M059J (cell line): ENCODE data around the gene DCLRE1C. TPM values are rescaled to one million over a fixed set of nuclear protein-coding genes. Genes with fewer than 3 reads are reported as not detected.
A peak's percentile ranks its signal among the peaks of the same experiment; 100 is the strongest.
"Not testable (repeated sequence)": the region's sequence is repeated elsewhere in the genome, so short reads cannot be mapped to it uniquely, and the experiment has no call there.

ENCODE experiments used
- DNase-seq: peaks from one replicate; pipeline ENCODE4 v3.0.0-alpha.2; 2012; ENCODE audit warnings: low read depth
- total RNA-seq: library from RNA; depleted of rRNA; stranded (reverse); fragments of >200 nt; shearing (Covaris generic); gene quantifications from 2 replicates; pipeline ENCODE4 v1.2.3, GENCODE V29; 2014; rRNA removed

DCLRE1C gene
- total RNA-seq: 6.3 and 9.7 TPM in 2 replicates

DNA sequence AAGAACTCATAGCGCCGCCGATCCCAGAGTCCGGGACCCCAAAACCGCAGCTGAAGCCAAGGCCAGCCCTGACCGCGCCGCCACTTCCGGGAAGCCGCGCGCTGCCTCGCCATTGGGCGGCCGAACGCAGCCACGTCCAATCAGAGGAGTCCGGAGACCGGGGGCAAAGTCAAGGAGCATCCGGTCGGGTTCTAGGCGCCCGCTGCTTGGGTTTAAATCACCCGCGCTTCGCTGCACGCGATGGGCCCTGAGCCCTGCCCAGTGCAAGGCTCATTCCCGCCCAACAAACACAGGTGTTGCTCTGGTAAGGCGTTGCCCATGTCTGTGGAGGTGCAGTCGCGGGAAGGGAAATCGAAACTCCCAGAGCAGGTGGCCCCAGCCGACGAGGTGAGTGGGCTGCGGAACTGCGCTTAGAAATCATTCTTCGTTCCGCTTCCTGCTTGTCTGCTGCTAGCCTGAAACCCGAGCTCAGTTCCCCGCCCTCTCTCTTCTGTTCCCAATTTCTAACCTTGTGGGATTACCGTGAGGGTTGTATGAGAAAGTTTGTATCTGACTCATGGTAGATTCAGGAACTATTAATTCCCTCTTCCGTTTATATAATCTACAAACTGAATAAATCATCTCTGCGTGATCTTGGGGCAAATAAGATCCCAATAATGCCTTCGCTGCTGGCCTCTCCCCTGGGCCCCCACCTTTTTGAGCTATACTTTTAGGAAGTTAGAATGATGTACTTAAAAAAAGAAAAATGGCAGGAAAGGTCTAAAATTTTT lies at the start of gene DCLRE1C:
TSS of gene DCLRE1C (minus strand) at position 96 of the 770 bp plus-strand sequence. CDS start at position 10, 86 bp downstream.
- DNase-seq: peak; percentile 86

DNA sequence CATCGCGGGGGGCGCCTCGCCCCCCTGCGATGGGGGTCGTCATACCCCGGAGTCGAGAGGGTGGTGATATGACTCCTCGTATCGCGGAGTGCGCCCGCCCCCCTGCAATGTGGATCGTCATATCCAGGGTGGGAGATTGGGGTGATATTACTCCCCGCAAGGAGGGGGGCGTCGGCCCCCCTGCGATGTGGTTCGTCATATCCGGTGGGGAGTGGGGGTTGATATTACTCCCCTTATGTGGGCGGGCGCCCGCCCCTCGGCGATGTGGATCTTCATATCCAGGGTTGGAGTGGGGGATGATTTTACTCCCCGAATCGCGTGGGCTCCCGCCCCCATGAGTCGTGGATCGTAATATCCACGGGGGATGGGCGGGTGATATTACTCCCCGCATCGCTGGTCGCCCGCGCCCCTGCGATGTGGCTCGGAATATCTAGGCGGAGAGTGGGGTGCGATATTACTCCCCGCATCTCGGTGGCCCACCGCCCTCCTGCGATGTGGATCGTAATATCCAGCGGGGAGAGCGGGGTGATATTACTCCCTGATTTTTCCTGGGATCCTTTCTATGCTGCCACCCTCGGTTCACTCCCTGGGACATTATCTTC lies 42.2 kb upstream of the DCLRE1C start:
- no peak for DNase-seq

DNA sequence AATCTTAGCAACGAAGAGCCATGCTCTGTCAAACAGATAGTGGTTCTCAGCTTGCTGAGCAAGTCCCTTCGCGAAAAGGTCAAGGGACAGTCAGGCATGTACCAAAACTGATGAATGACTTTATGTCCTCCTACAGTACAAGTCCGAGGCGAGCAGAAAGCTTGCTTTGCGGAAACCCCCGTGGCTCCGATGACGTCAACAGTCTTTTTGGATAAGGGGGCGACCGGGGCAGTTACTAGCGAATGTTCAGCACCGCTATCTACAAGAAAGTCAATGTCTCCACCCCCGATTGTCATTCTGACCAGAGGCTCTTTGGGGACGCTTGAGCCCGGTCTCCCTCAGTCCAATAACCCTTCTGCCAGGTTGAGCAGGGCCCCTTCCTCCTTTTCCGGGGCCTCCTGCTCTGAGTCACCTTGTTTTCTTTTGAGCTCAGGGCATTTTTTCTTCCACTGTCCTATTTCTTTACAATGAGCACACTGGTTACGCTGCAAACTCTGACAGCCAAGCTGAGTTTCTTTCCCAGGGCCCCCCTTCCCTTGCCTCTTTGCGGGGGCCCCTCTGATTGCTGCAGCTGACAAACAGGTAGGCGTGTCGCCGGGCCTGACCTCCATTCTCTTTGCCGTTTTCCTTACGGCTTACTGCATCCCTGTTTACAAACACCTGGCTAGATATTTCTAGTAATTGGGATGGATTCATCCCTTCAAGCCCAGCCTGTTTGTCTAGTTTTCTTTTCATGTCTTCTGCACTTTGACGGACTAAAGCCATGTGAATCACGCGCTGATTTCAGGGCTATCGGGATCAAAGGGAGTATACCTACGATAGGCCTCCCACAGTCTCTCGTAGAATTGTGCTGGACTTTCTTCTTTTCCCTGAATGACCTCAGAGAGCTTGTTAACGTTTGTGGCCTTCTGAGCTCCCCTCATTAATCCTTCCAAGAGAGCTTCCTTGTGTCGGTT lies 39.9 kb upstream of the DCLRE1C start:
- not testable (repeated sequence) for DNase-seq

DNA sequence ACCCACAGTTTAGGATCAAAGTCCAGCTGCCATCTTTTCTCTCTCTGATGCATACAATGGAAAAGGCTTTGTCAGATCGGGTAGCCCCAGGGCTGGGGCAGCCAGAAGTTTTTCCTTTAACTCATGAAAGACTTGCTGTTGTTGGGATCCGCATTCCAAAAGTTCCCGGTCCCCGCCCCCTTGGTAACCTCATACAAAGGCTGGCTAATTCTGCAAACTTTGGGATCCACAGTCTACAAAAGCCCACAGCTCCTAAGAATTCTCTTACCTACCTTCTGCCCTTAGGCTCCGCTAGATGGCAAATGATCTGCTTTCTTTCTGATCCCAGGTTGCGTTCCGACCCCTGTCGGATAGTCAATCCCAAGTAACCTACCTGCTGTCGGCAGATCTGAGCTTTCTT lies 38.4 kb upstream of the DCLRE1C start:
- not testable (repeated sequence) for DNase-seq

DNA sequence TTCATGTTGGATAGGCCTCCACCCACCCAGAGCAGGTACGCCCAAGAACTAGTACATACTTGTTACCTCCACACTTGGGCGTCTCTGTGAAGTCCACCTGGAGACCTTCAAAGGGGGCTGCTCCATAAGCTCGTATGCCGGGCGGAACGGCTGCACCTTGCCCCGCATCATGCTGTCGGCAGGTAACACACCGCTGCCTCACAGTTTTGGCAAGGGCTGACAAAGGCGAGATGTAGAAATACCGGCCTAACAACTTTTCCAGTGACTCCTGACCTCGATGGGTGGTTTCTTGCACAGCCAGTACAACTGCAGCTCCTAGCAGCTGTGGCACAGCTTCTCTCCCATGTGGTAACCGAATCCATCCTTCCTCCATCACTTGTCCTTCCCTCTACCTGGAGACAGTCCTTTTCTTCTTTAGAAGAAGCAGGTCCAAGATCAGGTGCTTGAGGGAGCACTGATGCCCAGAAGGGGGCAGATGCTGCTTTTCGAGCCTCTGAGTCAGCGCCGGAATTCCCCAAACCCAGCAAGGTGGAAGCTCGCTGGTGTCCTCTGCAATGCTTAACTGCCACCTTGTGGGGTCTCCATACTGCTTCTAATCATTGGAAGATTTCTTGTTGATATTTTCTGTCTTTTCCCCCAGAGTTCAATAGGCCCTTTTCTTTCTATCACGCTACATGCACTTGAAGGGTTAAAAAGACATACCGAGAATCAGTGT lies 37.3 kb upstream of the DCLRE1C start:
- DNase-seq: peak; percentile 8

DNA sequence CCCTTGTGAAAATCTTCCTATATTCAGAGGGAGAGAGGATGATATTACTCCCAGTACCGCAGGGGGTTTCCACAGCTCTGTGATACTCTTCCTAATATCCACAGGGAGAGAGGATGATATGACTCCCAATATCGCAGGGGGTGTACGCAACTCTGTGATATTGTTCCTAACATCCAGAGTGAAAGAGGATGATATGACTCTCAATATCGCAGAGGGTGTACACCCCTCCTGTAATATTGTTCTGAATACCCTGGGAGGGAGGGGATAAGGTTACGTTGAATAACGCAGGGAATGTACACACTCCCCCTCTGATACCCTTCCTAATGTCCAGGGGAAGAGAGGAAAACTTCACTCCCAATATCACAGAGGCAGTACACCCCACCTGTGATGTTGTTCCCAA lies 35.7 kb upstream of the DCLRE1C start:
- DNase-seq: not testable (repeated sequence)

DNA sequence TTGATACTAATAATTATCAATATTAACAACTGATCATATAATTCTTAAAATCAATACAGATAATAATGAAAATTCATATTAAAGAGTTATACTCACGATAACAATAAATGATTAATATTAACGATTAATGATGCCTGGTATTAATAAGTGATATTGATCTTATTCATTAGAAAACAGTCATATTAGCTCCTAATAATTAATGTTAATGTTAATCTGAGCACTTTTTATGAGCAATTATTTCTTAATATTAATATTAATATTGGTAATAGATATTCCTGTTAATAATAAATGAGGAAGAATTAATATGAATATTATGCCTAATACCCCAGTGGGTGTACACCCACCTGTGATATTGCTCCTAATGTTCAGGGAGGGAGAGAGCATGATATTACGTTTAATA lies 28.8 kb upstream of the DCLRE1C start:
- DNase-seq: no peak

DNA sequence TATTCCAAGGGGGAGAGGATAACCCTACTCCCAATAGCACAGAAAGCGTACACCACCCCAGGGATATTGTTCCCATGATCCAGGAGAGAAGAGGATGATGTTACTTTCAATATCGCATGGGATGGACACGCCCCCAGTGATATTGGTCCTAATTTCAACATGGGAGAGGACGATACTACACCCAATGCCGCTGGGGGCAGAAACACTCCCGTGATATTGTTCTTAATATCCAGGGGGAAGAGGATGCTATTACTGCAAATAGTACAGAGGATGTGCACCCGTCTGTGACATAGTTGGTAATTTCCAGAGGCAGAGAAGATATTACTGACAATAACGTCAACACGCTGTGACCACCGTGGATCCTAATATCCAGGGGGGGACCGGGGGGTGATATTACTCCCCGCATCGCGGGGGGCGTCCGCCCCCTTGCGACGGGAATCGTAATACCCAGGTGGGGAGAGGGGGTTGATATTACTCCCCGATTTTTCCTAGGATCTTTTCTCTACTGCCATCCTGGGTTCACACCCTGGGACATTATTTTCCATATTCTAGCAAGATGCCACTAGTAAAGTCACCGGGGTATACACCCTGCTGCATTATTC lies 21.9 kb upstream of the DCLRE1C start:
- DNase-seq: no peak

DNA sequence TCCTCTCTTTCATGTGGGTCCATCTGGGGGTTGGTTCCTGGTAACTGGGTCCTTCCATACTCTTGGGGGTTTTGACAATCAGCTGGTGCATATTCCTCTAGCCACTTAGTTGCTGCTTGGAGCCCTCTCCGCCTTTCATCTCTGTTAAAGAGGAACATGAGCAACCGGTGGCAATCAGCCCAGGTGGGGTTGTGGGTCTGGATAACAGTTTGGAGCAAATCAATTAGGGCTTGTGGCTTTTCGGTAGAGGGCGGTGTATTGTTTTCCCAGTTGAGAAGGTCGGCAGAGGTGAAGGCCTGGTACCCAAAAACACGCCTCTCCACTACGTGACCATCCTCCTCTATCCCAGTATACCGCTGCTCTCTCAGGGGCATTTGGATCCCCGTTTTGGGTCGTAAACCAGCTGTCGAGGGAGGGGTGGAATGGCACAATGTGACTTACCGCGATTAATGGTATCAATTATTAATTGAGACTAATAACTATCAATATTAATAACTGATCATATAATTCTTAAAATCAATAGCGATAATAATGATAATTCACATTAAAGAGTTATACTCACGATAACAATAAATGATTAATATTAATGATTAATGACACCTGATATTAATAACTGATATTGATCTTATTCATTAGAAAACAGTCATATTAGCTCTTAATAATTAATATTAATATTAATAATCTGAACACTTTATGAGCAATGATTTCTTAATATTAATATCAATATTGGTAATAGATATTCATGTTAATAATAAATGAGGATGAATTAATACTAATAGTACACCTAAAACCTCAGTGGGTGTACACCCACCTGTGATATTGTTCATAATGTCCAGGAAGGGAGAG lies 20.5 kb upstream of the DCLRE1C start:
- not testable (repeated sequence) for DNase-seq

DNA sequence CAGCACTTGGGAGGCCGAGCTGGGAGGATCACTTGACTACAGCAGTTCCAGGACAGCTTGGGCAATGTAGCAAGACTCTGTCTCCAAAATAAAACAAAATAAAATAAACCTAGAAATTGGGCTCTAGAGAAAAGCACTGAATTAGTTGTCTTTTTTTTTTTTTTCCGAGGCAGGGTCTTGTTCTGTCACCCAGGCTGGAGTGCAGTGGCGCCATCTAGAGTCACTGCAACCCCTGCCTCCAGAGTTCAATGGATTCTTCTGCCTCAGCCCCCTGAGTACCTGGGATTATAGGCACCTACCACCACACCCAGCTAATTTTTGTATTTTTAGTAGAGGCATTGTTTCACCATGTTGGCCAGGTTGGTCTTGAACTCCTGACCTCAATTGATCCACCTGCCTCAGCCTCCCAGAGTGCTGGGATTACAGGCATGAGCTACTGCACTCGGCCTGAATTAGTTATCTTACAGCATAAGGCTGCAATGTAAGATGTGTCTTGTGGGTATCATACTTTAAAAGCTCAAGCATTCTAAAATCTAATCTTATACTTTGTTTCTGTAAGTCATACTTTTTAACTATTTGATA lies 18.1 kb upstream of the DCLRE1C start:
- no peak for DNase-seq

DNA sequence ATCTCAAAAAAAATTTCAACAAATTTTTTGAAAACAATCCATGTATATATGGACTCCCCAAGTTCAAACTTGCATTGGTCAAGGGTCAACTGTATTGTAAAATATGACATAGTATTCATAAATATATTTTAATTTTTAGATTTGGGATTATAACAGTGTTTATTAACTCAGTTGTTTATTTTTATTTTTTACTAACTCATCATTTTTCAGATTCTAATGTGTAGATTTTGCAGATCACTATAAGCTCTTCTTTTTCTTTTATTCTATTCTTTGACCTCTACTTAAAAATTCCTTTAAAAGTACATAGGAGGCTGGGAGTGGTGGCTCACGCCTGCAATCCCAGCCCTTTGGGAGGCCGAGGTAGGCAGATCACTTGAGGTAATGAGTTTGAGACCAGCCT lies 14.0 kb upstream of the DCLRE1C start:
- DNase-seq: no peak

DNA sequence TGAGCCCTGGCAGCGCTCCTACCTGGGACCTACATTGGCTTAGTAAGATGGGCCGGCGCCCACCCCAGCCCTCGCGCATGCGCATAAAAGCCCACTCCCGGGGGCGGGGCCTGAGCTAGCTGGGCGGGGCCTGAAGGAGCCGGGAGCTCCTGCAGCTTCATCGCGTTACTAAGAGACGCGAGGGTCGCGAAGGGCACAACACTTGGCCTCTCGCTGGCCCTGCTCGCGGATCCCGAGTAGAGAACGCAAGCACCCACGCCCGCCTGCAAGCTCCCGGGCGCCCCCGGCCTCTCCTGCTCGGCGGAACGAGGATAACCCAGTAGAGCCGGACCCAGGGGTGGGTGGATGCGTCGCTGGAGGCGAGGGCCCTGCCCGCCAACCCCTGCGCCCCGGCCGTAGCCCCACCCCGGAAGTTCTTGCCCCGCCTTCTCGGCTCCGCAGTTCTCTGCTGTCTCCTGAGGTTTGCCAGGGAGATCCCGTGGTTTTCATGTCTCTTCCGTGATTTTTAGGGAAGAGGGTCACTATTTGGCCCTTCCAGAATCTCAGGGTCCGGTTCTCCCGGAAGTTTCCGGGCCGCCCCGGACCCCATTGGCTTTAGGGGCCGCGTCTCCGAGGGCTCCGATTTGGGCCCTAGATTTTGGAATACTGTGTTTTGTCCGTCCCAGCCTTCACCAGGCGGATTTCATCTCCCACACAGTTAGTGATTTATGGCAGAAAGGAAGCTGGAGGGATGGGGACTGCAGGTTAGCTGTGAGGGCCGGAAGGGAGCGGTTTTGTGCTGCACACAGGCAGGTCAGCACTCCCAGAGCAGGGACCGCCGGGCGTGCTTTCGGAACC lies 5.5 kb upstream of the DCLRE1C start, which contains the start of gene MEIG1:
TSS of gene MEIG1 (plus strand) at position 168 of the 837 bp plus-strand sequence. CDS start 7,081 bp downstream, outside the sequence.
- peak; percentile 86 for DNase-seq

DNA sequence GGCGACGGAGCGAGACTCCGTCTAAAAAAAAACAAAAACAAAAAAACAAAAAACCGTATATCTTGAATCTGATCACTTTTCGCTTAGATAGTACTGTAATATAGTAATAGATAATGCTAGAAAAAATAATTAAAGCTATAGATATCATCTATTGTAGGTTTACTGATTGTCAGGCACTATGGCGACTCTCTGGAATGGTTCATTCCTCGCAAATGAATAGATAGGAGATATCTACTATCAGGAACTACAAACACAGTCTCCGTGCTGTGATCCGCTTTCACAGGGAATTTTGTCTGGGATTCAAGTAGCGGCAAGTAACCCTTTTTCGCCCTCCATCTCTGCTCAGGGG lies 5.0 kb upstream of the DCLRE1C start:
- no peak for DNase-seq

DNA sequence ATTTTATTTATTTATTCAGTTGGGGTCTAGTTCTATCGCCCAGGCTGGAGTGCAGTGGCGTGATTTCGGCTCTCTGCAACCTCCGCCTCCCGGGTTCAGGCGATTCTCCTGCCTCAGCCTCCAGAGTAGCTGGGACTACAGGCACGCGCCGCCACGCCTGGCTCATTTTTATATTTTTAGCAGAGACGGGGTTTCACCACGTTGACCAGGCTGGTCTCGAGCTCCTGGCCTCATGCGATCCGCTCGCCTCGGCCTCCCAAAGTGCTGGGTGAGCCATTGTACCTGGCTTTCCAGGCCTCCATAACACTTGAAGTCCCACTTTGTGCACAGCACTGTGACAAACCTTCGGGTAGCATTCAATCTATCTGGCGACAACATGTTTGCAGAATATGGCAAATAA lies 1.0 kb upstream of the DCLRE1C start:
- DNase-seq: no peak

DNA sequence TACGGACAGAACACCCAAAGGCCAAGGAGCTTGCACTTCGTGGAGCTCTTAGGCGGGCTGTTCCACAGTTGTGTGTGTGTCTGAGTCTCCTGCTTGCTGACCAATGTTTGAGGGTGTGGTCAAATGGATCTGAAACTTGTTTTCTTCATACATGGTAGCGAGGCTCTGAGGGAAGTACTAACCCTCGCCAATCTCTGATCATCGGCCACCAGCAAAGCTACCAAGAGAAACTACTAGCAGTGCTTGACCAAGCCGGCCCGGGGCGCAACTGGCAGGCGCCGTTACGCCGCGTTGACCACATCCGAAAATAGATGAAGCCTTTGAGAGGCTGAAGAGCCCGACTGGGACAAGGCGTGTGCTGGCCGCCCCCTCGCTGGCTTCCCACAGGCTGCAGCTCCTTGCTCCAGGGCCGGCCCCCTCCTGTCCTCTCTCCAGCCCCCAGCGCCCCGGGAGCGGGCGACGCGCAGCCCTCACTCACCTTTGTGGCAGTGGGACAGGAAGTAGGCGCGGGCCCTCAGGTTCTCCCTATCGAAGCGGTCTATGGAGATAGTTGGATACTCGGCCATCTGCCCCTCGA lies 384 bp downstream of the DCLRE1C start:
- peak; percentile 56 for DNase-seq

DNA sequence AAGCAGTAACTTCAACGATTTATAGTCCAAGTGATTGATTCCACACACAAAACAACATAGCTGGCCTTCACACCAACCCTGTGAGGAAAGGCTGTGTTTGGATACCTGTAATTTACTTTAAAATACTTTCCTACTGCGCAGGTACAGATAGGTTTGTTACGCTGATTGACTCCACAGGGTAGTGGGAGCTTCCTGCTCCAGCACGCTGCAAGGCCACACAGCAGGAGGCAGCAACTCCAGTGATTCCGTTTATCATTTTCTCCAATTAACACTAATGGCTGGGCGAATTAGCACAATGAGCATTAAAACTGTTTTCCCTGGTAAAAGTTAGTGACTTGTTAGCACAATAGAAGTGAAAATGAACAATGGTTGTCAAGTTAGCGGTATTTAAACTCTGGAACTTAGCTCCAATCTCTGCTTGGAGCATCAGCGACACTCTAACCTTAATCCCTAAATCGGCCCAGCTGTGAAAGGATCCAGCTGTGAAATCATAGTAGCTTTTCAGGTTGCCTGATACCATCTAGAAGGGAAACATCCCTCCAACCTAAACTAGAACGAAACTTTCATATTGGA lies 959 bp downstream of the DCLRE1C start:
- DNase-seq: no peak

DNA sequence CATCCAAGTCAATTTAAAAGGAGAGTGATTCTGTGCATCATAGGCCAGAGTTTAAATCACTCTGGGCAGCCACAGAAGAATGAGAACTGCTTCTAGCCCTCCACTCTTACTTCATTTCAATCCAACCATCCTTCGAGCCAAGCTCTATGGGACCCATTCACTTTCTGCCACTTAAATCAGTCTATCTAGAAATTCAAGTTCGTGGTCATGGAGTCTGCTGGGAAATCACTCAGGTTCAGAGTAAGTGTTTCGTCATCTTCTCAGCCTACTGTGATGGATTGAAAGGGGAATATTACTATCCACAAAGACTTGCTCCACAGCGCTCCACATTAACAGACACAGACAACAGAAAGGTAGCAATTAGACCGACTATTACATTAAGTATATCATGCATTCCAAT lies 4.6 kb downstream of the DCLRE1C start:
- no peak for DNase-seq

DNA sequence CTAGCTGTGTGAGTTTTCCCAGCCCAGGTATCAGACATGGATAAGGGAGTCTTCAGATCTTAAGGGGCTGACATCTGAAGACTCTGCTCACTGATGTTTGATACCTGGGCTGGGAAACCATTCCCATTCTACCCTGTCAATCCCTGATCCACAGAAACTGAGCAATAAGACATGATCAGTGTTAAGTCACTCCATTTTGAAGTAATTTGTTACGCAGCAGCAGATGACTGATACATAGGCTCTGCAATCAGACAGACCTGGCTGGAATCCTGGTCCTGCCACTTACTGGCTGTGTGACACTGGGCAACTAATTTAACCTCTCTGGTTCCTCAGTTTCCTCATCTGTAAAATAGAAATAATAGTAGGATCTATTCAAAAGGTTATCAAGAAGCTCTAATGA lies 6.6 kb downstream of the DCLRE1C start:
- no peak for DNase-seq
